IMR-90 (cell line): ENCODE results near the gene HEBP1. TPM values are rescaled to one million over a fixed set of nuclear protein-coding genes. Genes with fewer than 3 reads are reported as not detected.

Experiments
- ATAC-seq: fragments of 200-7000 bp; cut with Tn5 transposase; 2 replicates; pipeline ENCODE4 v1.9.1; 2020; ENCODE audit warnings: low read depth, mild to moderate bottlenecking, moderate library complexity
- BruUV-seq: library from RNA; stranded (reverse); fragments of 400-500 nt; replicated peaks from 2 replicates; lab custom pipeline; 2021; lab: Mats Ljungman, UMichigan
- CTCF ChIA-PET: fragments of 300-600 bp; formaldehyde crosslinking; extraction: SDS; loops from one replicate; lab custom pipeline; 2021; ENCODE audit warnings: antibody characterized with exemption; lab: Yijun Ruan, JAX
- POLR2A ChIA-PET: fragments of 300-600 bp; sonication (Branson Sonifier 250); formaldehyde crosslinking; loops from one replicate; lab custom pipeline; 2022; ENCODE audit warnings: antibody characterized with exemption; ENCODE audit not compliant: unreplicated experiment; lab: Charles Lee
- DNase-seq: peaks from one replicate; pipeline ENCODE4 v3.0.0; 2013
- H2AFZ ChIP-seq: replicated peaks from 2 replicates; pipeline ENCODE3; 2013; ENCODE audit warnings: low read length, mild to moderate bottlenecking; ENCODE audit not compliant: poor library complexity
- H2AK5ac ChIP-seq: 2 replicates; pipeline ENCODE4 v1.6.1; 2013; ENCODE audit warnings: low read depth, low read length, inconsistent platforms
- H2AK9ac ChIP-seq: replicated peaks from 2 replicates; pipeline ENCODE3; 2013; ENCODE audit warnings: mild to moderate bottlenecking, low read depth, low read length, moderate library complexity; ENCODE audit not compliant: poor library complexity
- H2BK120ac ChIP-seq: 2 replicates; pipeline ENCODE4 v1.6.1; 2013; ENCODE audit warnings: low read depth, low read length, inconsistent platforms
- H2BK15ac ChIP-seq: 3 replicates; pipeline ENCODE4 v1.6.1; 2013; ENCODE audit warnings: low read depth, low read length, inconsistent platforms
- H2BK20ac ChIP-seq: 2 replicates; pipeline ENCODE4 v1.6.1; 2013; ENCODE audit warnings: low read depth, mild to moderate bottlenecking, inconsistent platforms, low read length, moderate library complexity
- H2BK5ac ChIP-seq: 2 replicates; pipeline ENCODE4 v1.6.1; 2013; ENCODE audit warnings: mild to moderate bottlenecking, low read depth, low read length, inconsistent platforms; ENCODE audit not compliant: poor library complexity, severe bottlenecking
- H3K14ac ChIP-seq: replicated peaks from 2 replicates; pipeline ENCODE4 v1.6.1; 2013; ENCODE audit warnings: low read depth, low read length, inconsistent platforms
- H3K18ac ChIP-seq: 2 replicates; pipeline ENCODE4 v1.6.1; 2013; ENCODE audit warnings: low read depth, low read length, control low read depth
- H3K23ac ChIP-seq: 2 replicates; pipeline ENCODE4 v1.6.1; 2013; ENCODE audit warnings: low read depth, low read length, inconsistent platforms
- H3K27ac ChIP-seq: 2 replicates; pipeline ENCODE4 v1.5.1; 2013; ENCODE audit warnings: mild to moderate bottlenecking, control low read depth, low read length; ENCODE audit not compliant: insufficient read depth
- H3K27me3 ChIP-seq: 2 replicates; pipeline ENCODE4 v1.6.1; 2013; ENCODE audit warnings: low read length; ENCODE audit not compliant: control insufficient read depth, insufficient read depth
- H3K36me3 ChIP-seq: 2 replicates; pipeline ENCODE4 v1.6.1; 2013; ENCODE audit warnings: low read length, mixed read lengths; ENCODE audit not compliant: control insufficient read depth, insufficient read depth
- H3K4ac ChIP-seq: 2 replicates; pipeline ENCODE4 v1.6.1; 2013; ENCODE audit warnings: low read depth, low read length, inconsistent platforms
- H3K4me1 ChIP-seq: 2 replicates; pipeline ENCODE4 v1.6.1; 2013; ENCODE audit warnings: low read length, mixed read lengths; ENCODE audit not compliant: control insufficient read depth, insufficient read depth
- H3K4me2 ChIP-seq: 2 replicates; pipeline ENCODE4 v1.6.1; 2013; ENCODE audit warnings: low read depth, mild to moderate bottlenecking, control low read depth, low read length, moderate library complexity
- H3K4me3 ChIP-seq: 2 replicates; pipeline ENCODE4 v1.5.1; 2013; ENCODE audit warnings: low read depth, mild to moderate bottlenecking, control low read depth, low read length, moderate library complexity; ENCODE audit not compliant: insufficient read depth
- H3K56ac ChIP-seq: 2 replicates; pipeline ENCODE4 v1.6.1; 2013; ENCODE audit warnings: low read length, inconsistent platforms; ENCODE audit not compliant: insufficient read depth; ENCODE audit errors: extremely low read depth
- H3K79me1 ChIP-seq, 2 experiments: 2 replicates each; pipeline ENCODE4 v1.6.1; 2013; ENCODE audit warnings: low read length in 2 of 2, inconsistent platforms in 1 of 2, low read depth in 1 of 2
- H3K9ac ChIP-seq: 2 replicates; pipeline ENCODE4 v1.6.1; 2013; ENCODE audit warnings: low read depth, low read length, control low read depth
- H3K9me1 ChIP-seq: 2 replicates; pipeline ENCODE4 v1.6.1; 2013; ENCODE audit warnings: low read length, inconsistent platforms; ENCODE audit not compliant: insufficient read depth
- H3K9me3 ChIP-seq: 2 replicates; pipeline ENCODE4 v1.6.1; 2013; ENCODE audit warnings: low read length; ENCODE audit not compliant: control insufficient read depth, insufficient read depth
- H4K20me1 ChIP-seq: 2 replicates; pipeline ENCODE4 v1.6.1; 2013; ENCODE audit warnings: low read length, inconsistent platforms; ENCODE audit not compliant: insufficient read depth
- H4K5ac ChIP-seq: 2 replicates; pipeline ENCODE4 v1.6.1; 2013; ENCODE audit warnings: mild to moderate bottlenecking, low read depth, low read length, control low read depth
- H4K8ac ChIP-seq, 2 experiments: 2 replicates each; pipeline ENCODE4 v1.6.1; 2013; ENCODE audit warnings: low read depth in 2 of 2, low read length in 2 of 2, control low read depth in 1 of 2, inconsistent platforms in 1 of 2
- H4K91ac ChIP-seq: 2 replicates; pipeline ENCODE4 v1.6.1; 2013; ENCODE audit warnings: low read depth, low read length, inconsistent platforms; ENCODE audit not compliant: insufficient read depth
- BHLHE40 ChIP-seq: fragments of 150-350 bp; IDR thresholded peaks from 2 replicates; pipeline ENCODE4 v1.6.1; 2016; ENCODE audit warnings: mild to moderate bottlenecking, low read depth, low read length
- CEBPB ChIP-seq: IDR thresholded peaks from 2 replicates; pipeline ENCODE4 v1.6.1; 2012; ENCODE audit warnings: low read depth, low read length, improper control_type of control experiment
- CHD1 ChIP-seq: IDR thresholded peaks from 2 replicates; pipeline ENCODE4 v1.6.1; 2012; ENCODE audit warnings: low read depth, low read length, improper control_type of control experiment
- FOS ChIP-seq: fragments of 150-350 bp; IDR thresholded peaks from 2 replicates; pipeline ENCODE4 v1.6.1; 2016; ENCODE audit warnings: low read depth, low read length
- MAFK ChIP-seq: IDR thresholded peaks from 2 replicates; pipeline ENCODE4 v1.6.1; 2012; ENCODE audit warnings: low read depth, low read length, improper control_type of control experiment
- MAZ ChIP-seq: IDR thresholded peaks from 2 replicates; pipeline ENCODE4 v1.6.1; 2012; ENCODE audit warnings: low read depth, mild to moderate bottlenecking, low read length, improper control_type of control experiment, moderate library complexity, borderline replicate concordance
- MXI1 ChIP-seq: IDR thresholded peaks from 2 replicates; pipeline ENCODE4 v1.6.1; 2012; ENCODE audit warnings: low read depth, mild to moderate bottlenecking, low read length, moderate library complexity, borderline replicate concordance
- NFE2L2 ChIP-seq: fragments of 150-350 bp; IDR thresholded peaks from 2 replicates; pipeline ENCODE4 v1.6.1; 2016; ENCODE audit warnings: low read depth, mild to moderate bottlenecking, low read length
- POLR2A ChIP-seq: IDR thresholded peaks from 2 replicates; pipeline ENCODE4 v1.6.1; 2012; ENCODE audit warnings: mild to moderate bottlenecking, low read depth, low read length
- RAD21 ChIP-seq: IDR thresholded peaks from 2 replicates; pipeline ENCODE4 v1.6.1; 2012; ENCODE audit warnings: low read length, improper control_type of control experiment
- RCOR1 ChIP-seq: IDR thresholded peaks from 2 replicates; pipeline ENCODE4 v1.6.1; 2012; ENCODE audit warnings: mild to moderate bottlenecking, low read length, improper control_type of control experiment; ENCODE audit not compliant: insufficient replicate concordance
- RFX5 ChIP-seq: IDR thresholded peaks from 2 replicates; pipeline ENCODE4 v1.8.0; 2012; ENCODE audit warnings: low read depth, mild to moderate bottlenecking, low read length, moderate library complexity
- SMC3 ChIP-seq: fragments of 150-350 bp; IDR thresholded peaks from 2 replicates; pipeline ENCODE4 v1.6.1; 2016; ENCODE audit warnings: low read depth, mild to moderate bottlenecking, antibody characterized with exemption, low read length, moderate library complexity
- WGBS, 2 experiments: methylation state at CpG; one replicate each; pipeline versions ENCODE4 v1.1.5 to v1.1.7; 2013; ENCODE audit warnings: missing lambda C conversion rate in 2 of 2; ENCODE audit not compliant: insufficient read length in 1 of 2; ENCODE audit errors: extremely low coverage in 2 of 2; 5-methylcytosine and 5-hydroxymethylcytosine counted together
- dilution Hi-C: fragments of 300-500 bp; cut with HindIII; formaldehyde crosslinking; loops from one replicate; pipeline ENCODE4 v1.14.3; 2018; ENCODE audit warnings: low sequenced_read_pairs; ENCODE audit not compliant: unreplicated experiment
- in situ Hi-C: fragments of 300-500 bp; cut with MboI; formaldehyde crosslinking; loops from 3 replicates; pipeline ENCODE4 v1.14.3; 2019; ENCODE audit warnings: low sequenced_read_pairs, inconsistent platforms, mixed read lengths
- intact Hi-C: fragments of 100-400 bp; cut with micrococcal nuclease; formaldehyde crosslinking; loops from 2 replicates; pipeline ENCODE4 v1.10.0; 2022
- polyA plus RNA-seq, 3 experiments: library from polyadenylated mRNA; depleted of rRNA; stranded (reverse); fragments of >200 nt; gene quantifications; 2 replicates each; pipeline ENCODE4 v1.2.3, GENCODE V29; 2012; ENCODE audit warnings: low replicate concordance in 1 of 3
- total RNA-seq: library from RNA; depleted of rRNA; stranded (reverse); fragments of >200 nt; gene quantifications from 2 replicates; pipeline ENCODE4 v1.2.3, GENCODE V29; 2012
- TF ChIP-seq, protein P1 (sequence below): fragments of 150-350 bp; IDR thresholded peaks from 2 replicates; pipeline ENCODE4 v1.6.1; 2016; ENCODE audit warnings: low read depth, mild to moderate bottlenecking, low read length, moderate library complexity, borderline replicate concordance
- TF ChIP-seq, protein P2 (sequence below): fragments of 150-350 bp; IDR thresholded peaks from 2 replicates; pipeline ENCODE4 v1.6.1; 2017; ENCODE audit warnings: mild to moderate bottlenecking, antibody characterized with exemption, low read length, low read depth
- TF ChIP-seq, protein P3 (sequence below): conservative IDR thresholded peaks from 2 replicates; pipeline ENCODE4 v1.5.1; 2012; ENCODE audit warnings: mild to moderate bottlenecking, low read depth, low read length, improper control_type of control experiment

The HEBP1 gene
- total and polyA plus RNA-seq, 2 of the 4 experiments (the other 2 are of a cell fraction): 18.8 to 49.2 TPM

DNA sequence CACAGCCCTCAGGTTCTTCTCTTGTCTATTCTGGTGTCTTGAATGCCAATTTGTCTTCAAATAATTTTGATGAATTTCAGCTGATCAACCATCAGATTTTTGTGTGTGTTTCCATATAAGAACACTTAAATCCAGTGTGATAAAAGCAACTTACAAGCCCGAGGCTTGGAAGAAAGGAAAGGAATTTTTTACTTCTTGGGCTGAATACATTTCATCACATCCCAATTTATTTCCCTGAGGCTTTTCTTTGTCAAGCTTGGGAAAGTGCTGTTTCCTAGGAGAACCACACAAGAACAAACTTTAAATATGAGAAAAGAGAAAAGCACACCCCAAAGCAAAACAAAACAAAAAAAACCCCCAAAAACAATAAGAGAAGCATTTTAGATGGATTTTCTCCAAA lies 74.7 kb downstream of the HEBP1 start:
- intact Hi-C loops: no loop called here
- ChIA-PET CTCF (no interaction called here), POLR2A (no interaction called here)
- no CpG with 5 or more reads among the region's 1 CpG for WGBS, 2 experiments
- no peaks in the 10 kb centered on the region for H3K4me1 ChIP-seq
- no peak overlapping the region for H2BK120ac ChIP-seq
- no peak overlapping the region for H3K23ac ChIP-seq
- no peak overlapping the region for H3K4ac ChIP-seq
- H3K9ac ChIP-seq: no peak overlapping the region
- dilution Hi-C loops: no loop called here
- H4K8ac ChIP-seq: no peak overlapping the region
- H3K79me1 ChIP-seq: no peaks in the 10 kb centered on the region; a peak in 1 of 4 replicates
- H4K20me1 ChIP-seq: no peaks in the 10 kb centered on the region
- H3K27me3 ChIP-seq: no peaks in the 10 kb centered on the region
- H2AK5ac ChIP-seq: no peak overlapping the region
- H3K36me3 ChIP-seq: peaks cover 7% of the 10 kb centered on the region
- no peak overlapping the region for H3K4me2 ChIP-seq
- BruUV-seq: no TSS peak
- no peak for TF ChIP-seq RAD21
- TF ChIP-seq, protein P1, sequence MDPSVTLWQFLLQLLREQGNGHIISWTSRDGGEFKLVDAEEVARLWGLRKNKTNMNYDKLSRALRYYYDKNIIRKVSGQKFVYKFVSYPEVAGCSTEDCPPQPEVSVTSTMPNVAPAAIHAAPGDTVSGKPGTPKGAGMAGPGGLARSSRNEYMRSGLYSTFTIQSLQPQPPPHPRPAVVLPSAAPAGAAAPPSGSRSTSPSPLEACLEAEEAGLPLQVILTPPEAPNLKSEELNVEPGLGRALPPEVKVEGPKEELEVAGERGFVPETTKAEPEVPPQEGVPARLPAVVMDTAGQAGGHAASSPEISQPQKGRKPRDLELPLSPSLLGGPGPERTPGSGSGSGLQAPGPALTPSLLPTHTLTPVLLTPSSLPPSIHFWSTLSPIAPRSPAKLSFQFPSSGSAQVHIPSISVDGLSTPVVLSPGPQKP: no peak
- no peak for TF ChIP-seq CHD1
- no peak for TF ChIP-seq POLR2A
- no peak for TF ChIP-seq SMC3
- no peak for TF ChIP-seq MAZ
- no peak for TF ChIP-seq RFX5
- no peak for TF ChIP-seq MAFK
- TF ChIP-seq FOS: no peak
- TF ChIP-seq CEBPB: no peak
- TF ChIP-seq, protein P2, sequence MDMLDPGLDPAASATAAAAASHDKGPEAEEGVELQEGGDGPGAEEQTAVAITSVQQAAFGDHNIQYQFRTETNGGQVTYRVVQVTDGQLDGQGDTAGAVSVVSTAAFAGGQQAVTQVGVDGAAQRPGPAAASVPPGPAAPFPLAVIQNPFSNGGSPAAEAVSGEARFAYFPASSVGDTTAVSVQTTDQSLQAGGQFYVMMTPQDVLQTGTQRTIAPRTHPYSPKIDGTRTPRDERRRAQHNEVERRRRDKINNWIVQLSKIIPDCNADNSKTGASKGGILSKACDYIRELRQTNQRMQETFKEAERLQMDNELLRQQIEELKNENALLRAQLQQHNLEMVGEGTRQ: no peak
- TF ChIP-seq, protein P3, sequence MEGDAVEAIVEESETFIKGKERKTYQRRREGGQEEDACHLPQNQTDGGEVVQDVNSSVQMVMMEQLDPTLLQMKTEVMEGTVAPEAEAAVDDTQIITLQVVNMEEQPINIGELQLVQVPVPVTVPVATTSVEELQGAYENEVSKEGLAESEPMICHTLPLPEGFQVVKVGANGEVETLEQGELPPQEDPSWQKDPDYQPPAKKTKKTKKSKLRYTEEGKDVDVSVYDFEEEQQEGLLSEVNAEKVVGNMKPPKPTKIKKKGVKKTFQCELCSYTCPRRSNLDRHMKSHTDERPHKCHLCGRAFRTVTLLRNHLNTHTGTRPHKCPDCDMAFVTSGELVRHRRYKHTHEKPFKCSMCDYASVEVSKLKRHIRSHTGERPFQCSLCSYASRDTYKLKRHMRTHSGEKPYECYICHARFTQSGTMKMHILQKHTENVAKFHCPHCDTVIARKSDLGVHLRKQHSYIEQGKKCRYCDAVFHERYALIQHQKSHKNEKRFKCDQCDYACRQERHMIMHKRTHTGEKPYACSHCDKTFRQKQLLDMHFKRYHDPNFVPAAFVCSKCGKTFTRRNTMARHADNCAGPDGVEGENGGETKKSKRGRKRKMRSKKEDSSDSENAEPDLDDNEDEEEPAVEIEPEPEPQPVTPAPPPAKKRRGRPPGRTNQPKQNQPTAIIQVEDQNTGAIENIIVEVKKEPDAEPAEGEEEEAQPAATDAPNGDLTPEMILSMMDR: no peak
- TF ChIP-seq RCOR1: no peak
- no peak for TF ChIP-seq NFE2L2
- no peak for TF ChIP-seq MXI1
- no peak for TF ChIP-seq BHLHE40
- H4K91ac ChIP-seq: no peak overlapping the region
- no peak overlapping the region for H3K56ac ChIP-seq
- no peak overlapping the region for H2AFZ ChIP-seq
- no peak overlapping the region for H2BK5ac ChIP-seq
- no peak overlapping the region for H4K5ac ChIP-seq
- no peak overlapping the region for H3K14ac ChIP-seq
- in situ Hi-C loops: no loop called here
- ATAC-seq (no peak), DNase-seq (no peak)
- H3K4me3 ChIP-seq: no peak overlapping the region
- H3K9me1 ChIP-seq: 0 out of 2 replicates have a peak, but pooled peaks cover 8% of the 10 kb centered on the region
- H2BK15ac ChIP-seq: no peak overlapping the region
- H2AK9ac ChIP-seq: no peak overlapping the region
- H3K27ac ChIP-seq: no peak overlapping the region
- no peak overlapping the region for H3K18ac ChIP-seq
- H2BK20ac ChIP-seq: no peak overlapping the region
- no peaks in the 10 kb centered on the region for H3K9me3 ChIP-seq
